H9 (cell line): ENCODE data around the gene CEMIP. TPM values are rescaled to one million over a fixed set of nuclear protein-coding genes. Genes with fewer than 3 reads are reported as not detected.

Experiments used
- DNase-seq: peaks from one replicate; pipeline ENCODE4 v3.0.0-alpha.2; 2017
- H2AFZ ChIP-seq: one replicate; pipeline ENCODE4 v1.6.1; 2013; ENCODE audit warnings: mild to moderate bottlenecking, low read length, control low read depth, moderate library complexity
- H2AK5ac ChIP-seq: 2 replicates; pipeline ENCODE4 v1.6.1; 2013; ENCODE audit warnings: low read length, control low read depth, mixed read lengths; ENCODE audit not compliant: insufficient read length
- H2BK120ac ChIP-seq: one replicate; pipeline ENCODE4 v1.6.1; 2013; ENCODE audit warnings: low read depth, mild to moderate bottlenecking, low read length, control low read depth, inconsistent platforms; ENCODE audit not compliant: poor library complexity, severe bottlenecking
- H2BK12ac ChIP-seq: 2 replicates; pipeline ENCODE4 v1.6.1; 2013; ENCODE audit warnings: low read length, control low read depth, mixed read lengths, low read depth; ENCODE audit not compliant: insufficient read length
- H2BK15ac ChIP-seq: 2 replicates; pipeline ENCODE4 v1.6.1; 2013; ENCODE audit warnings: low read depth, low read length, control low read depth
- H2BK20ac ChIP-seq: one replicate; pipeline ENCODE4 v1.6.1; 2013; ENCODE audit warnings: low read depth, mild to moderate bottlenecking, low read length, control low read depth, inconsistent platforms; ENCODE audit not compliant: poor library complexity, severe bottlenecking
- H2BK5ac ChIP-seq: 2 replicates; pipeline ENCODE4 v1.6.1; 2013; ENCODE audit warnings: low read length, control low read depth, mixed read lengths; ENCODE audit not compliant: insufficient read length
- H3K14ac ChIP-seq: 2 replicates; pipeline ENCODE4 v1.6.1; 2013; ENCODE audit warnings: low read length, control low read depth; ENCODE audit not compliant: insufficient read depth
- H3K18ac ChIP-seq: 2 replicates; pipeline ENCODE4 v1.6.1; 2013; ENCODE audit warnings: low read depth, mild to moderate bottlenecking, mixed read lengths, low read length, control low read depth; ENCODE audit not compliant: insufficient read length
- H3K23ac ChIP-seq: 2 replicates; pipeline ENCODE4 v1.6.1; 2013; ENCODE audit warnings: low read length, control low read depth, mixed read lengths, low read depth; ENCODE audit not compliant: insufficient read length
- H3K23me2 ChIP-seq: 2 replicates; pipeline ENCODE4 v1.6.1; 2013; ENCODE audit warnings: low read depth, mild to moderate bottlenecking, mixed read lengths, low read length, control low read depth; ENCODE audit not compliant: insufficient read length, poor library complexity, severe bottlenecking
- H3K27ac ChIP-seq: 2 replicates; pipeline ENCODE4 v1.5.1; 2013; ENCODE audit warnings: low read length, control low read depth, mixed read lengths, low read depth; ENCODE audit not compliant: insufficient read length
- H3K27me3 ChIP-seq: 2 replicates; pipeline ENCODE4 v1.6.1; 2013; ENCODE audit warnings: low read length, control low read depth, inconsistent platforms; ENCODE audit not compliant: insufficient read depth
- H3K4ac ChIP-seq: 2 replicates; pipeline ENCODE4 v1.6.1; 2013; ENCODE audit warnings: low read depth, mild to moderate bottlenecking, control low read depth, inconsistent platforms, low read length, moderate library complexity
- H3K4me1 ChIP-seq: 2 replicates; pipeline ENCODE4 v1.6.1; 2013; ENCODE audit warnings: low read length, control low read depth, inconsistent platforms; ENCODE audit not compliant: insufficient read depth
- H3K4me2 ChIP-seq: 2 replicates; pipeline ENCODE4 v1.6.1; 2013; ENCODE audit warnings: low read length, control low read depth, mixed read lengths; ENCODE audit not compliant: insufficient read length, insufficient read depth
- H3K56ac ChIP-seq: 2 replicates; pipeline ENCODE4 v1.6.1; 2013; ENCODE audit warnings: low read depth, mild to moderate bottlenecking, mixed read lengths, low read length, control low read depth; ENCODE audit not compliant: insufficient read length
- H3K79me1 ChIP-seq: 2 replicates; pipeline ENCODE4 v1.6.1; 2013; ENCODE audit warnings: low read depth, mild to moderate bottlenecking, moderate library complexity, low read length, control low read depth, inconsistent platforms; ENCODE audit not compliant: insufficient read depth, poor library complexity, severe bottlenecking
- H3K79me2 ChIP-seq: 2 replicates; pipeline ENCODE4 v1.6.1; 2013; ENCODE audit warnings: low read length, control low read depth, inconsistent platforms; ENCODE audit not compliant: insufficient read depth
- H3K9ac ChIP-seq: 2 replicates; pipeline ENCODE4 v1.6.1; 2013; ENCODE audit warnings: low read length, control low read depth, mixed read lengths; ENCODE audit not compliant: insufficient read length; ENCODE audit errors: extremely low read depth
- H3K9me3 ChIP-seq: one replicate; pipeline ENCODE4 v1.6.1; 2013; ENCODE audit warnings: low read depth, low read length, inconsistent platforms; ENCODE audit not compliant: control insufficient read depth
- H3T11ph ChIP-seq: one replicate; pipeline ENCODE4 v1.6.1; 2013; ENCODE audit warnings: mild to moderate bottlenecking, low read length, control low read depth, inconsistent platforms
- H4K20me1 ChIP-seq: one replicate; pipeline ENCODE4 v1.6.1; 2013; ENCODE audit not compliant: control insufficient read depth, insufficient read length, insufficient read depth
- H4K5ac ChIP-seq: 2 replicates; pipeline ENCODE4 v1.6.1; 2013; ENCODE audit warnings: low read depth, mild to moderate bottlenecking, mixed read lengths, low read length, control low read depth; ENCODE audit not compliant: insufficient read length
- H4K8ac ChIP-seq: replicated peaks from 2 replicates; pipeline ENCODE4 v1.6.1; 2013; ENCODE audit warnings: low read length, control low read depth, mixed read lengths, low read depth; ENCODE audit not compliant: insufficient read length
- H4K91ac ChIP-seq: 2 replicates; pipeline ENCODE4 v1.6.1; 2013; ENCODE audit warnings: low read depth, mild to moderate bottlenecking, moderate library complexity, mixed read lengths, low read length, control low read depth; ENCODE audit not compliant: insufficient read length
- H3K27ac Mint-ChIP-seq, 3 experiments: 2 replicates in 2 of 3; 3 replicates in 1 of 3; pipeline ENCODE4 v1.8.0; 2020 to 2021; ENCODE audit warnings: mixed read lengths in 3 of 3, mild to moderate bottlenecking in 1 of 3, moderate library complexity in 1 of 3
- H3K27me3 Mint-ChIP-seq: 2 replicates; pipeline ENCODE4 v1.8.0; 2021; ENCODE audit warnings: low read depth, mild to moderate bottlenecking, moderate library complexity, mixed read lengths
- H3K36me3 Mint-ChIP-seq, 3 experiments: 2 replicates in 2 of 3; 3 replicates in 1 of 3; pipeline ENCODE4 v1.8.0; 2020 to 2021; ENCODE audit warnings: low read depth in 3 of 3, mixed read lengths in 3 of 3; ENCODE audit not compliant: insufficient read depth in 1 of 3
- H3K4me1 Mint-ChIP-seq, 2 experiments: 2 replicates each; pipeline ENCODE4 v1.8.0; 2020; ENCODE audit warnings: mixed read lengths in 2 of 2
- H3K4me3 Mint-ChIP-seq, 2 experiments: 2 replicates in 1 of 2; 3 replicates in 1 of 2; pipeline ENCODE4 v1.8.0; 2020 to 2021; ENCODE audit warnings: mild to moderate bottlenecking in 2 of 2, mixed read lengths in 2 of 2, moderate library complexity in 1 of 2
- H3K9me3 Mint-ChIP-seq, 2 experiments: 2 replicates in 1 of 2; 3 replicates in 1 of 2; pipeline ENCODE4 v1.8.0; 2020; ENCODE audit warnings: mild to moderate bottlenecking in 2 of 2, mixed read lengths in 2 of 2, moderate library complexity in 1 of 2
- WGBS: extraction: QIAGEN DNeasy Blood & Tissue Kit; methylation state at CpG from one replicate; pipeline ENCODE4 v1.1.7; 2013; ENCODE audit warnings: missing lambda C conversion rate, low lambda C conversion rate, mixed read lengths; ENCODE audit not compliant: insufficient read length; ENCODE audit errors: extremely low coverage; 5-methylcytosine and 5-hydroxymethylcytosine counted together
- total RNA-seq: library from RNA; stranded (reverse); gene quantifications from 2 replicates; pipeline ENCODE4 v1.2.1, GENCODE V29; 2021
- TF ChIP-seq, protein P1 (sequence below): fragments of 200-600 bp; sonication (generic); conservative IDR thresholded peaks from 3 replicates; pipeline ENCODE4 v1.8.0; 2021; ENCODE audit warnings: antibody characterized with exemption, mild to moderate bottlenecking

CEMIP gene
- total RNA-seq, 1 experiment from 2014 or later: 0.09 TPM

DNA sequence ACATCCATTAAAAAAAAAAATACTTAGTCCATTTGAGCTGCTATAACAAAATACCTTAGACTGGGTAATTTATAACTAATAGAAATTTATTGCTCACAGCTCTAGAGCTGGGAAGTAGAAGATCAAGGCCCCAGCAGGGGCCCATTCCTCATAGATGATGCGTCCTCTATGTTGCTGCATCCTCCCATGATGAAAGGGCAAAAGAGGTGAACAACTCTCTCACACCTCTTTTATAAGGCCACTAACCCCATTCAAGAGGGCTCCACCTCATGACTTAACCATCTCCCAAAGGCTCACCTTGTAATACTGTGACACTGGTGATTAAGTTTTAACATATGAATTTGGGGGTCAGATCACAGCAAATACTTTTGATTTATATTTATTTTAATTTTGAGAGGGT is 218.5 kb downstream of the CEMIP start:
- Histone ChIP-seq H2BK15ac (no peak overlapping the region), H4K8ac (no peak overlapping the region), H3K14ac (no peak overlapping the region), H3K56ac (no peak overlapping the region), H3K9me3 (no peaks in the 10 kb centered on the region), H2BK20ac (no peak overlapping the region), H2AK5ac (no peak overlapping the region), H2AFZ (no peak overlapping the region), H3K18ac (no peak overlapping the region), H3K79me2 (no peaks in the 10 kb centered on the region; the same call in 1 of the 2 replicates), H4K5ac (no peak overlapping the region), H3K4me1 (no peaks in the 10 kb centered on the region; the same call in 1 of the 2 replicates), H3K23me2 (peaks cover 16% of the 10 kb centered on the region), H2BK5ac (no peak overlapping the region), H3K79me1 (no peaks in the 10 kb centered on the region), H3K23ac (no peak overlapping the region), H3K4me2 (no peak overlapping the region), H3K4ac (no peak overlapping the region), H4K91ac (no peak overlapping the region), H2BK120ac (no peak overlapping the region), H4K20me1 (peaks cover 2% of the 10 kb centered on the region), H3K27ac (no peak overlapping the region), H3T11ph (no peak overlapping the region), H2BK12ac (no peak overlapping the region), H3K27me3 (no peaks in the 10 kb centered on the region), H3K9ac (no peak overlapping the region)
- H3K4me3 Mint-ChIP-seq: no peak overlapping the region
- DNase-seq: no peak
- H3K9me3 Mint-ChIP-seq: no peaks in the 10 kb centered on the region
- no CpG with 5 or more reads among the region's 1 CpG for WGBS
- no peaks in the 10 kb centered on the region for H3K36me3 Mint-ChIP-seq
- H3K27me3 Mint-ChIP-seq: no peaks in the 10 kb centered on the region; the same call in 1 of the 2 replicates
- peaks cover 9 to 15% of the 10 kb centered on the region in 2 experiments for H3K4me1 Mint-ChIP-seq
- no peak overlapping the region for H3K27ac Mint-ChIP-seq
- TF ChIP-seq, protein P1, sequence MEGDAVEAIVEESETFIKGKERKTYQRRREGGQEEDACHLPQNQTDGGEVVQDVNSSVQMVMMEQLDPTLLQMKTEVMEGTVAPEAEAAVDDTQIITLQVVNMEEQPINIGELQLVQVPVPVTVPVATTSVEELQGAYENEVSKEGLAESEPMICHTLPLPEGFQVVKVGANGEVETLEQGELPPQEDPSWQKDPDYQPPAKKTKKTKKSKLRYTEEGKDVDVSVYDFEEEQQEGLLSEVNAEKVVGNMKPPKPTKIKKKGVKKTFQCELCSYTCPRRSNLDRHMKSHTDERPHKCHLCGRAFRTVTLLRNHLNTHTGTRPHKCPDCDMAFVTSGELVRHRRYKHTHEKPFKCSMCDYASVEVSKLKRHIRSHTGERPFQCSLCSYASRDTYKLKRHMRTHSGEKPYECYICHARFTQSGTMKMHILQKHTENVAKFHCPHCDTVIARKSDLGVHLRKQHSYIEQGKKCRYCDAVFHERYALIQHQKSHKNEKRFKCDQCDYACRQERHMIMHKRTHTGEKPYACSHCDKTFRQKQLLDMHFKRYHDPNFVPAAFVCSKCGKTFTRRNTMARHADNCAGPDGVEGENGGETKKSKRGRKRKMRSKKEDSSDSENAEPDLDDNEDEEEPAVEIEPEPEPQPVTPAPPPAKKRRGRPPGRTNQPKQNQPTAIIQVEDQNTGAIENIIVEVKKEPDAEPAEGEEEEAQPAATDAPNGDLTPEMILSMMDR: no peak
